Right lobe of liver (tissue), 4 donors: ENCODE results near the gene PDLIM3.

ENCODE experiments used
- POLR2A ChIP-seq: fragments of 450-650 bp; IDR thresholded peaks from one replicate; pipeline ENCODE4 v1.6.1; 2017; ENCODE audit warnings: antibody characterized with exemption, mild to moderate bottlenecking
- TF ChIP-seq, protein P1 (sequence below), 4 donors: fragments of 200-600 bp in 3 of 4; fragments of 450-650 bp in 1 of 4; IDR thresholded peaks; one replicate each; pipeline versions ENCODE4 v1.5.1 to v1.8.0; 2016 to 2022; ENCODE audit warnings: antibody characterized with exemption in 4 of 4, mild to moderate bottlenecking in 2 of 4
- donor health status: DM: no; HTN: no; CAD: no.
- donor health status: DM: no; HTN: no; CAD: no.
- donor health status: DM: no; HTN: yes; CAD: no.

- no peak for TF ChIP-seq POLR2A
- TF ChIP-seq, protein P1, sequence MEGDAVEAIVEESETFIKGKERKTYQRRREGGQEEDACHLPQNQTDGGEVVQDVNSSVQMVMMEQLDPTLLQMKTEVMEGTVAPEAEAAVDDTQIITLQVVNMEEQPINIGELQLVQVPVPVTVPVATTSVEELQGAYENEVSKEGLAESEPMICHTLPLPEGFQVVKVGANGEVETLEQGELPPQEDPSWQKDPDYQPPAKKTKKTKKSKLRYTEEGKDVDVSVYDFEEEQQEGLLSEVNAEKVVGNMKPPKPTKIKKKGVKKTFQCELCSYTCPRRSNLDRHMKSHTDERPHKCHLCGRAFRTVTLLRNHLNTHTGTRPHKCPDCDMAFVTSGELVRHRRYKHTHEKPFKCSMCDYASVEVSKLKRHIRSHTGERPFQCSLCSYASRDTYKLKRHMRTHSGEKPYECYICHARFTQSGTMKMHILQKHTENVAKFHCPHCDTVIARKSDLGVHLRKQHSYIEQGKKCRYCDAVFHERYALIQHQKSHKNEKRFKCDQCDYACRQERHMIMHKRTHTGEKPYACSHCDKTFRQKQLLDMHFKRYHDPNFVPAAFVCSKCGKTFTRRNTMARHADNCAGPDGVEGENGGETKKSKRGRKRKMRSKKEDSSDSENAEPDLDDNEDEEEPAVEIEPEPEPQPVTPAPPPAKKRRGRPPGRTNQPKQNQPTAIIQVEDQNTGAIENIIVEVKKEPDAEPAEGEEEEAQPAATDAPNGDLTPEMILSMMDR (IDR thresholded peaks at IDR 0.05), result no peak
Observed at GRCh38 chr4:185565696-185566095, 30.4 kb upstream of the PDLIM3 start.
